PFSK-1 (cell line): Measurements from ENCODE around the gene SASH1.

Experiments used
- POLR2AphosphoS5 ChIP-seq: IDR thresholded peaks from 2 replicates; pipeline ENCODE4 v1.6.1; 2012; ENCODE audit warnings: low read depth, mild to moderate bottlenecking, control low read depth, low read length, moderate library complexity
- SIN3A ChIP-seq: IDR thresholded peaks from 2 replicates; pipeline ENCODE4 v1.6.1; 2012; ENCODE audit warnings: mild to moderate bottlenecking, low read length, moderate library complexity, borderline replicate concordance; ENCODE audit not compliant: insufficient read depth
- TAF1 ChIP-seq: IDR thresholded peaks from 2 replicates; pipeline ENCODE4 v1.6.1; 2012; ENCODE audit warnings: low read length, control low read depth, borderline replicate concordance; ENCODE audit not compliant: insufficient read depth
- TF ChIP-seq, protein P1 (sequence below), 2 experiments: IDR thresholded peaks; 2 replicates each; pipeline versions ENCODE4 v1.6.1 to v1.8.0; 2011 to 2012; ENCODE audit warnings: low read depth in 2 of 2, low read length in 2 of 2, control low read depth in 1 of 2, inconsistent platforms in 1 of 2, mild to moderate bottlenecking in 1 of 2, moderate library complexity in 1 of 2; ENCODE audit not compliant: insufficient read depth in 1 of 2

DNA sequence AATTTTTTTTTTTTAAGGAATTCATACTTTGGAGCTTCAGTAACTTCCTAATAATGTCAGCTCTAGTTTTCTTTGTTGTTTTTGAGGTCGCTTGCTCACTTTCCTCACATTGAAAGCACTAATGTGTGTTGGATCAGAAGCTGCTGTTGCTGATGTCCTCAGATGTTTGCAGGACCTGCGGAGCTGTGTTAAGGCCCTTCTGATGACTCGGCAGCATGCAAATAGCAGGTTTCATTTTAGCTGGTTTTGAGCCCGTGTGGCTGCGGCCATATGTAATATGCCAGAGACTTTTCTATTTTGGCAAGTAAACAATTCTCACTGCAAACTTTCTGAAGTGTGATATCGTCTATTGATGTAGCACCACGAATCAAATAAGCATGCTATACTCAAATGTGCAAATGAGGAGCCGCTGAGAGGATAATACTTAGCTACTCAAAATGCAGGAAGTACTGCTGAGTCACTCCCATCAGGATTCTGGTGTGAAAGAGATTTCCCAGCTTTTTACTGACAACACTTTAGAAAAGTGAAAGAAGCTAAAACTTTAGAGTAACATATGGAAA, 187.8 kb downstream of the SASH1 start:
- no peak for TF ChIP-seq SIN3A
- TF ChIP-seq POLR2AphosphoS5 = no peak
- peak; percentile 53; the same call in 1 of the 2 replicates for TF ChIP-seq TAF1
- TF ChIP-seq, protein P1, sequence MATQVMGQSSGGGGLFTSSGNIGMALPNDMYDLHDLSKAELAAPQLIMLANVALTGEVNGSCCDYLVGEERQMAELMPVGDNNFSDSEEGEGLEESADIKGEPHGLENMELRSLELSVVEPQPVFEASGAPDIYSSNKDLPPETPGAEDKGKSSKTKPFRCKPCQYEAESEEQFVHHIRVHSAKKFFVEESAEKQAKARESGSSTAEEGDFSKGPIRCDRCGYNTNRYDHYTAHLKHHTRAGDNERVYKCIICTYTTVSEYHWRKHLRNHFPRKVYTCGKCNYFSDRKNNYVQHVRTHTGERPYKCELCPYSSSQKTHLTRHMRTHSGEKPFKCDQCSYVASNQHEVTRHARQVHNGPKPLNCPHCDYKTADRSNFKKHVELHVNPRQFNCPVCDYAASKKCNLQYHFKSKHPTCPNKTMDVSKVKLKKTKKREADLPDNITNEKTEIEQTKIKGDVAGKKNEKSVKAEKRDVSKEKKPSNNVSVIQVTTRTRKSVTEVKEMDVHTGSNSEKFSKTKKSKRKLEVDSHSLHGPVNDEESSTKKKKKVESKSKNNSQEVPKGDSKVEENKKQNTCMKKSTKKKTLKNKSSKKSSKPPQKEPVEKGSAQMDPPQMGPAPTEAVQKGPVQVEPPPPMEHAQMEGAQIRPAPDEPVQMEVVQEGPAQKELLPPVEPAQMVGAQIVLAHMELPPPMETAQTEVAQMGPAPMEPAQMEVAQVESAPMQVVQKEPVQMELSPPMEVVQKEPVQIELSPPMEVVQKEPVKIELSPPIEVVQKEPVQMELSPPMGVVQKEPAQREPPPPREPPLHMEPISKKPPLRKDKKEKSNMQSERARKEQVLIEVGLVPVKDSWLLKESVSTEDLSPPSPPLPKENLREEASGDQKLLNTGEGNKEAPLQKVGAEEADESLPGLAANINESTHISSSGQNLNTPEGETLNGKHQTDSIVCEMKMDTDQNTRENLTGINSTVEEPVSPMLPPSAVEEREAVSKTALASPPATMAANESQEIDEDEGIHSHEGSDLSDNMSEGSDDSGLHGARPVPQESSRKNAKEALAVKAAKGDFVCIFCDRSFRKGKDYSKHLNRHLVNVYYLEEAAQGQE (IDR thresholded peaks at IDR 0.05; ENCODE audit: insufficient read depth in 1 of 2, low read depth in 2 of 2, low read length in 2 of 2) = no peak
